WTC11 (cell line): ENCODE data around the gene TST. TPM values are rescaled to one million over a fixed set of nuclear protein-coding genes. Genes with fewer than 3 reads are reported as not detected.
A peak's percentile ranks its signal among the peaks of the same experiment; 100 is the strongest.

Source experiments
- ATAC-seq: fragments of 200-7000 bp; cut with Tn5 transposase; 2 replicates; pipeline ENCODE4 v1.10.0; 2021; ENCODE audit warnings: mild to moderate bottlenecking, moderate library complexity
- CTCF ChIA-PET: fragments of 300-600 bp; sonication (Branson Sonifier 250); formaldehyde crosslinking; loops from one replicate; lab custom pipeline; 2021; ENCODE audit warnings: antibody characterized with exemption; lab: Charles Lee
- POLR2A ChIA-PET: fragments of 350-600 bp; sonication (Branson Sonifier 250); formaldehyde crosslinking; loops from one replicate; lab custom pipeline; 2021; ENCODE audit warnings: antibody characterized with exemption; lab: Charles Lee
- DNase-seq: peaks from one replicate; pipeline ENCODE4 v3.0.0; 2021; ENCODE audit warnings: low spot score
- H3K27ac Mint-ChIP-seq: 2 replicates; pipeline ENCODE4 v1.8.0; 2021; ENCODE audit warnings: mixed read lengths
- H3K27me3 Mint-ChIP-seq: 2 replicates; pipeline ENCODE4 v1.8.0; 2021; ENCODE audit warnings: low read depth, mild to moderate bottlenecking, moderate library complexity, mixed read lengths
- H3K36me3 Mint-ChIP-seq: 2 replicates; pipeline ENCODE4 v1.8.0; 2021; ENCODE audit warnings: mixed read lengths
- H3K4me1 Mint-ChIP-seq: 2 replicates; pipeline ENCODE4 v1.8.0; 2022; ENCODE audit warnings: mixed read lengths
- H3K4me3 Mint-ChIP-seq: 2 replicates; pipeline ENCODE4 v1.8.0; 2021; ENCODE audit warnings: mild to moderate bottlenecking, moderate library complexity, mixed read lengths
- H3K9me3 Mint-ChIP-seq: 2 replicates; pipeline ENCODE4 v1.8.0; 2021; ENCODE audit warnings: mixed read lengths
- ATF1 ChIP-seq: sonication (generic); formaldehyde crosslinking; IDR thresholded peaks from 2 replicates; pipeline ENCODE4 v1.8.1; 2023; ENCODE audit warnings: mild to moderate bottlenecking, moderate library complexity, missing genetic modification reagents
- ELF4 ChIP-seq: sonication (generic); formaldehyde crosslinking; IDR thresholded peaks from 2 replicates; pipeline ENCODE4 v1.8.1; 2022; ENCODE audit warnings: low read depth, mild to moderate bottlenecking, moderate library complexity, missing genetic modification reagents
- EMX1 ChIP-seq: fragments of 250-450 bp; sonication (Bioruptor Pico); IDR thresholded peaks from 2 replicates; pipeline ENCODE4 v1.8.0; 2021; ENCODE audit warnings: mild to moderate bottlenecking
- ESRRA ChIP-seq: sonication (generic); formaldehyde crosslinking; IDR thresholded peaks from 2 replicates; pipeline ENCODE4 v1.8.1; 2022; ENCODE audit warnings: mild to moderate bottlenecking, missing genetic modification reagents, borderline replicate concordance
- GRHL2 ChIP-seq: fragments of 250-450 bp; sonication (Bioruptor Pico); IDR thresholded peaks from 2 replicates; pipeline ENCODE4 v1.8.0; 2022; ENCODE audit warnings: mild to moderate bottlenecking, moderate library complexity; ENCODE audit not compliant: insufficient replicate concordance, severe bottlenecking
- HMGXB4 ChIP-seq: sonication (generic); formaldehyde crosslinking; IDR thresholded peaks from 2 replicates; pipeline ENCODE4 v1.8.1; 2023; ENCODE audit warnings: mild to moderate bottlenecking, moderate library complexity, missing genetic modification reagents
- NFE2L1 ChIP-seq: sonication (generic); formaldehyde crosslinking; IDR thresholded peaks from 2 replicates; pipeline ENCODE4 v1.8.1; 2023; ENCODE audit warnings: missing genetic modification reagents
- OVOL2 ChIP-seq: fragments of 250-450 bp; sonication (Bioruptor Pico); IDR thresholded peaks from 2 replicates; pipeline ENCODE4 v1.9.0; 2021; ENCODE audit warnings: mild to moderate bottlenecking, borderline replicate concordance
- SMAD4 ChIP-seq: sonication (generic); formaldehyde crosslinking; IDR thresholded peaks from 2 replicates; pipeline ENCODE4 v1.8.0; 2022; ENCODE audit warnings: mild to moderate bottlenecking, missing genetic modification reagents
- SOX15 ChIP-seq: fragments of 250-450 bp; sonication (Bioruptor Pico); IDR thresholded peaks from 2 replicates; pipeline ENCODE4 v1.9.0; 2021; ENCODE audit warnings: mild to moderate bottlenecking
- SP1 ChIP-seq: sonication (generic); formaldehyde crosslinking; conservative IDR thresholded peaks from 2 replicates; pipeline ENCODE4 v1.8.1; 2022; ENCODE audit warnings: missing genetic modification reagents
- TP53 ChIP-seq: sonication (generic); formaldehyde crosslinking; IDR thresholded peaks from 2 replicates; pipeline ENCODE4 v1.8.1; 2023; ENCODE audit warnings: mild to moderate bottlenecking, missing genetic modification reagents
- USF2 ChIP-seq: sonication (generic); formaldehyde crosslinking; IDR thresholded peaks from 2 replicates; pipeline ENCODE4 v1.8.1; 2023; ENCODE audit warnings: mild to moderate bottlenecking, missing genetic modification reagents, moderate library complexity
- ZNF232 ChIP-seq: sonication (generic); formaldehyde crosslinking; IDR thresholded peaks from 2 replicates; pipeline ENCODE4 v1.8.0; 2022; ENCODE audit warnings: mild to moderate bottlenecking, missing genetic modification reagents
- ZNF416 ChIP-seq: fragments of 250-450 bp; sonication (Bioruptor Pico); IDR thresholded peaks from 2 replicates; pipeline ENCODE4 v1.9.0; 2021; ENCODE audit warnings: mild to moderate bottlenecking, inconsistent platforms
- ZNF671 ChIP-seq: fragments of 250-450 bp; sonication (Bioruptor Pico); IDR thresholded peaks from 2 replicates; pipeline ENCODE4 v1.8.0; 2021; ENCODE audit warnings: mild to moderate bottlenecking
- total RNA-seq: library from RNA; stranded (reverse); gene quantifications from 3 replicates; pipeline ENCODE4 v1.2.3, GENCODE V29; 2021
- TF ChIP-seq, protein P1 (sequence below): sonication (generic); formaldehyde crosslinking; IDR thresholded peaks from 2 replicates; pipeline ENCODE4 v1.8.0; 2022; ENCODE audit warnings: mild to moderate bottlenecking, missing genetic modification reagents
- TF ChIP-seq, protein P2 (sequence below): sonication (generic); formaldehyde crosslinking; IDR thresholded peaks from 2 replicates; pipeline ENCODE4 v1.8.1; 2023; ENCODE audit warnings: mild to moderate bottlenecking, missing genetic modification reagents
- TF ChIP-seq, protein P3 (sequence below): sonication (generic); formaldehyde crosslinking; IDR thresholded peaks from 2 replicates; pipeline ENCODE4 v1.8.1; 2022; ENCODE audit warnings: mild to moderate bottlenecking, missing genetic modification reagents, moderate library complexity, borderline replicate concordance

Gene TST
- total RNA-seq, 1 experiment from 2014 or later, result 24.4 TPM

DNA sequence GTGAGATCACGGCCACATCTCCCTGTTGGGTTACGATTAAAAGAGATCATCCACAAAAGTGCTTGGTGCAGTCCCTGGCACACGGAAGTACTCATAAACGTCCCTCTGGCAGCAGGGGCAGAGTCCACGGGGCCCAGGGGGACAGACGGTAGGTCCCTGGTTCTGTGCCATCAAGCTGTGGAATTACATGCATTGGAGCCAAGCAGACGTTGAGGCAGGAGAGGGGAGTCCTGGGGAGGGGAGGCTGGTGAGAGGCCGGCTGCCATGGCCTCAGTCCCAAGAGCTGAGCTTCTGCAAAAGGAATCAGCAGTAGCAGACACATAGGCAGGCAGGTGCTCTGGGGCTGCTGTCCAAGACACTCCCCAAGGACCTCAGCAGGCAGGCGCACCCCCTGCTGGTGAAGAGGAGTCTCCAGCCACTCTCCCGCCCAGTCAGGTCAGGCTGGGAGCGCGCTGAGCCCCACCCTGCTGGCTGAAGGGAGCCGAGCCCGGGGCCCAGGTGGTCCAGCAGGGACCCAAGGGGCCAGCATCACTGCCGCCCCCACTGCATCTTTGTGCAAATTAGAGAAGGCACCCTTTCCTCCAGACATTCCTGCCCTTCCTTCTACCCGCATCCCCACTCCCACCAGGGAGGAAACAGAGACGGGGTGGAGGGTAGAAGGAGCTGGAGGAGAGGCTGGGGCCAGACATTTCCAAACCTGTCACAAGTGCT, 24.7 kb upstream of the TST start:
- POLR2A ChIA-PET, result no interaction called here
- no peak overlapping the region for H3K27ac Mint-ChIP-seq
- CTCF ChIA-PET, result interaction anchor here (0.6 to 3.2 kb wide), 15 partner anchors 11 to 1376 kb away, joined by 3 to 21 read pairs (median 4); partner anchors contain the start of gene TST
- TF ChIP-seq, protein P1, sequence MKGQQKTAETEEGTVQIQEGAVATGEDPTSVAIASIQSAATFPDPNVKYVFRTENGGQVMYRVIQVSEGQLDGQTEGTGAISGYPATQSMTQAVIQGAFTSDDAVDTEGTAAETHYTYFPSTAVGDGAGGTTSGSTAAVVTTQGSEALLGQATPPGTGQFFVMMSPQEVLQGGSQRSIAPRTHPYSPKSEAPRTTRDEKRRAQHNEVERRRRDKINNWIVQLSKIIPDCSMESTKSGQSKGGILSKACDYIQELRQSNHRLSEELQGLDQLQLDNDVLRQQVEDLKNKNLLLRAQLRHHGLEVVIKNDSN (CRISPR knock-in tag), result no peak
- TF ChIP-seq OVOL2 (no peak), ELF4 (CRISPR knock-in tag) (no peak), TP53 (no peak)
- TF ChIP-seq, all 79 proteins: peak for 0
- peak; percentile 50 for DNase-seq
- Mint-ChIP-seq H3K4me3 (no peak overlapping the region), H3K9me3 (no peaks in the 10 kb centered on the region), H3K4me1 (peaks cover 10% of the 10 kb centered on the region), H3K27me3 (peaks cover 11% of the 10 kb centered on the region), H3K36me3 (no peaks in the 10 kb centered on the region)
- peak; percentile 77 for ATAC-seq

DNA sequence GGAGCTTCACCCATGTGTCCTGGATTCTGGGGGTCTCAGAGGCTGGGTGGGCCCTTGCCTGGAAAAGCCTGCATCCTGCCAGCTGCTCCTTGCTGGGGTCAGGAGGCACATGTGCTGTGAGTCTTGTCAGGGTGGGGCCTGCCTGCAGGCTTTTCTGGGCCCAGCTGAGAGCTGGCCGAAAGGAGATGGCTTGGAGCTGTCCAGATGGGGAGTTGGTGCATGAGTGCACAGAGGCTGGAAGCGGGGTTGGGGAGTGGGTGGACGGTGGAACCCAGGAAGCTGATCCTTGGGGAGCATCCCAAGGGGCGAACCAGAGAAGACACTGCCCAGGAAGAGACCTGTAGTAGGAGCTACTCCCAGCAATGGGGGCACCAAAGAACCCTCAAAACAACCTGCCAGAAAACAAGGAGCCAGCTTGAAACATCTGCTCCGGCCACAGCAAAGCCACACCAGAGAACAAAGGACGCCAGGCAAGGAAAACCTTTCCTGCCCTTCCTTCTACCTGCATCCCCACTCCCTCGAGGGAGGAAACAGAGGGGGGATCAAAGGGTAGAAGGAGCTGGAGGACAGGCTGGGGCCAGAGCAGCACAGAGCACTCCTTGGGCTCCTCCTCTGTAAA, 24.1 kb upstream of the TST start:
- Mint-ChIP-seq H3K27ac (no peak overlapping the region), H3K4me1 (peaks cover 10% of the 10 kb centered on the region)
- DNase-seq, result no peak
- TF ChIP-seq ZNF416 (no peak), HMGXB4 (CRISPR knock-in tag) (no peak), ZNF671 (CRISPR knock-in tag) (no peak), ELF4 (CRISPR knock-in tag) (no peak), USF2 (CRISPR knock-in tag) (no peak), GRHL2 (no peak), SOX15 (CRISPR knock-in tag) (no peak), ZNF232 (no peak), SMAD4 (CRISPR knock-in tag) (no peak), EMX1 (no peak), ESRRA (CRISPR knock-in tag) (no peak), ATF1 (no peak), SP1 (no peak), NFE2L1 (CRISPR knock-in tag) (no peak)
- TF ChIP-seq, protein P2, sequence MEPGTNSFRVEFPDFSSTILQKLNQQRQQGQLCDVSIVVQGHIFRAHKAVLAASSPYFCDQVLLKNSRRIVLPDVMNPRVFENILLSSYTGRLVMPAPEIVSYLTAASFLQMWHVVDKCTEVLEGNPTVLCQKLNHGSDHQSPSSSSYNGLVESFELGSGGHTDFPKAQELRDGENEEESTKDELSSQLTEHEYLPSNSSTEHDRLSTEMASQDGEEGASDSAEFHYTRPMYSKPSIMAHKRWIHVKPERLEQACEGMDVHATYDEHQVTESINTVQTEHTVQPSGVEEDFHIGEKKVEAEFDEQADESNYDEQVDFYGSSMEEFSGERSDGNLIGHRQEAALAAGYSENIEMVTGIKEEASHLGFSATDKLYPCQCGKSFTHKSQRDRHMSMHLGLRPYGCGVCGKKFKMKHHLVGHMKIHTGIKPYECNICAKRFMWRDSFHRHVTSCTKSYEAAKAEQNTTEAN (CRISPR knock-in tag), result no peak
- TF ChIP-seq, protein P3, sequence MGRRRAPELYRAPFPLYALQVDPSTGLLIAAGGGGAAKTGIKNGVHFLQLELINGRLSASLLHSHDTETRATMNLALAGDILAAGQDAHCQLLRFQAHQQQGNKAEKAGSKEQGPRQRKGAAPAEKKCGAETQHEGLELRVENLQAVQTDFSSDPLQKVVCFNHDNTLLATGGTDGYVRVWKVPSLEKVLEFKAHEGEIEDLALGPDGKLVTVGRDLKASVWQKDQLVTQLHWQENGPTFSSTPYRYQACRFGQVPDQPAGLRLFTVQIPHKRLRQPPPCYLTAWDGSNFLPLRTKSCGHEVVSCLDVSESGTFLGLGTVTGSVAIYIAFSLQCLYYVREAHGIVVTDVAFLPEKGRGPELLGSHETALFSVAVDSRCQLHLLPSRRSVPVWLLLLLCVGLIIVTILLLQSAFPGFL (CRISPR knock-in tag), result no peak
- TF ChIP-seq, all 79 proteins: peak for 0
- ChIA-PET CTCF (interaction anchor here (0.7 to 2.1 kb wide), 9 partner anchors 11 to 84 kb away, joined by 3 to 8 read pairs (median 6); partner anchors contain the start of gene TST), POLR2A (no interaction called here)
- Mint-ChIP-seq H3K9me3 (no peaks in the 10 kb centered on the region), H3K4me3 (no peak overlapping the region), H3K27me3 (peaks cover 9% of the 10 kb centered on the region), H3K36me3 (no peaks in the 10 kb centered on the region)
- ATAC-seq, result no peak
